Measurements from ENCODE around the gene FGF12.
"Not testable (repeated sequence)": the region's sequence is repeated elsewhere in the genome, so short reads cannot be mapped to it uniquely, and the experiment has no call there.

The FGF12 gene

DNA sequence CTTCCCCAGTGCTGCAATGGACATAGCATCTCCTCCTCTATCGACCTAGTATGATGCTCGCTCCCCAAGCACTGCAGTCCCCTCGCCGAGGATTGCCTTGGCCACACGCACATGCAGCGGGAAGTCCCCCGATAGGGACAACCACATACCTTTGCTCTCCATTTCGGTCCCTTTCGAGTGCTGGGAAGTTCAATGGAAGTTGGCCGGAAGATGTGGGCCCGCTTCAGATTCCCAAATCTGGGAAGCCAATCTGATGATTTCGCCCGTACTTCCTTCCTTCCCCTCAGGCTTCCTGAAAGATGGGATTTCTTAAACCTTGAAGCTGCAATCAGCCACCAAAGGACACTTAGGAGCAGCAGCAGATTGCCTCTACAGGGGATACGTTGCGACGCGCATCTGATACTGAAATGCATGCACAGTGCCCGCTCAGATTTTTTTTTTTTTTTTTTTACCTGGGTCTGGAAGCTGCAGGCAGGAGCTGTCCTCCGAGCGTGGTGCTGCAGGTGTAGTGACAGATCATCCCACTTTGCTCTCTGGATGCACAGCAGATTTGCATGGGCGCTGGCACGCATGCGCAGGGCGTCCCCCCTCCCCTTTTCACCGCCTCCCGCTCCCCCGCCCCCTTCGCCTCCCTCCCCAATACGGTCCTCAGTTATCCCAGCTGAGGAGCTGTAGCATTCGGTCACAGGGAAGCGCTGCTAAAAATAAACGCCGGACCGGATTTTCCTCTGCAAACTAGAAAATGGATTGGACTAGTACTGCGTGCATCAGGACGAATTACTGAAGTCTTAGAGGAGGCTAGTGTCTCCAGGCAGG is at the start of gene FGF12:
TSS of gene FGF12 (minus strand) at position 510 of the 816 bp plus-strand sequence.
- no peak for DNase-seq (ENCODE audit: low read depth, low spot score)

DNA sequence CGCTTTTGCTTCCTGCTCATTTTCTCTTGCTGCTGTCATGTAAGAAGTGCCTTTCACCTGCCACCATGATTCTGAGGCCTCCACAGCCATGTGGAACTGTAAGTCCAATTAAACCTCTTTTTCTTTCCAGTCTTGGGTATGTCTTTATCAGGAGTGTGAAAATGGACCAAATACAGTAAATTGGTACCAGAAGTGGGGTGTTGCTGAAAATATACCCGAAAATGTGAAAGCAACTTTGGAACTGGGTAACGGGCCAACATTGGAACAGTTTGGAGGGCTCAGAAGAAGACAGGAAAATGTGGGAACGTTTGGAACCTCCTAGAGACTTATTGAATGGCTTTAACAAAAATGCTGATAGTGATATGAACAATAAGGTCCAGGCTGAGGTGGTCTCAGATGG is 47.0 kb upstream of the FGF12 start:
- DNase-seq (ENCODE audit: low read depth, low spot score): not testable (repeated sequence)

DNA sequence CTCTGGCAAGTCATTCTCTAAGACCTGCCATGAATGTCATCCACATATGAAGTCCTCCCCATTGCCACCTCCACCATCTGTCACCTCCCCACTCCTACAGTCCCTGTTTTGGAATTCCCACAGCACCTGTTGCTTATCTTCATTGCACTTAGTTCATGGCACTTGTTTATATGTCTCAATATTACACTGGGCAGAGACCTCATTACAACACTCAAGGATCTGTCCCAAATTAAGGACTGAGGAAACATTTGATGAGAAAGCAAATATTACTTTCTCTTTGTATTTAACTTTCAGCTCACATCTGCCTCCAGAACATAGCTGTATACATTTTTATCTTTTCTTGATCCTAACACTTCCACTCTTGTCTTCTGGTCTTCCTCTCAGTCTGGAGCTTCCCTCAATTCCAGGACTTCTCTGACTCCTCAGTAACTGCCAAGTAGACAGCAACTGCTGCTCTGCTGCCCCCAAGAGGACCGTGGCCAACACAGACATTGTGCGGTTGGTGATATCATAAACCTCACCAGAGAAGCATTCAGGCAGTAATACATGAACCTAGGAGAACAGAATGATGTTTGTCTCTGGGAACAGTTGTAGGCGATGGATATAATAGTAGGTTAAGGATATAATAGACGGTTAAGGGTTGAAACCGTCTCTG is 45.0 kb upstream of the FGF12 start:
- DNase-seq (ENCODE audit: low read depth, low spot score): no peak

DNA sequence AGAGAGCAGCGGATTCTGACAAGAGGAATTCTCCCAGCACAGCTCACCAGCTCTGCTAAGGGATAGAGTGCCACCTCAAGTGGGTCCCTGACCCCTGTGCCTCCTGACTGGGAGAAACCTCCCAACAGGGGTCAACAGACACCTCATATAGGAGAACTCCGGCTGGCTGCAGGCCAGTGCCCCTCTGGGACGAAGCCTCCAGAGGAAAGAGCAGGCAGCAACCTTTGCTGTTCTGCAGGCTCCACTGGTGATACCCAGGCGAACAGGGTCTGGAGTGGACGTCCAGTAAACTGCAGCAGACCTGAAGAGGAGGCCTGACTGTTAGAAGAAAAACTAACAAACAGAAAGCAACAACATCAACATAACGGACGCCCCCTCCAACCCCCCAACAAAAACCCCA is 31.3 kb upstream of the FGF12 start:
- no peak for DNase-seq (ENCODE audit: low read depth, low spot score)

DNA sequence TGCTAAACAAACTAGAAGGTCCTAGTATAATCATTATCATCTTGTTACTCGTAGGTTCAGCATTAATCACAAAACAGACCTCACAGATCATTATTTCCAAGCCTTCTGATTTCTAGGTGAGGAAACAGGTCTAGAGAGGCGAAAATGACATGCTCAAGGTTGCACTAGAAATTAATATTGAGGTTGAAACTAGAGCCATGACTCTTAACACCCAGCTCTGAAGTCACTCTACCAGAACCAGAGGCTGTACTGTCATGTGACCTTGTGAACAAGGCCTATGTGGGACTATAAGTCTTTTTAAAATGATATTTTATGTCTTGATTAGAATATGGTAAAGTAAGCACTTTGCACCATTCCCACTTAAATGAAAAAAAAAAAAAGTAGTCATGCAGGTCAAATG is 23.8 kb upstream of the FGF12 start:
- no peak for DNase-seq (ENCODE audit: low read depth, low spot score)

DNA sequence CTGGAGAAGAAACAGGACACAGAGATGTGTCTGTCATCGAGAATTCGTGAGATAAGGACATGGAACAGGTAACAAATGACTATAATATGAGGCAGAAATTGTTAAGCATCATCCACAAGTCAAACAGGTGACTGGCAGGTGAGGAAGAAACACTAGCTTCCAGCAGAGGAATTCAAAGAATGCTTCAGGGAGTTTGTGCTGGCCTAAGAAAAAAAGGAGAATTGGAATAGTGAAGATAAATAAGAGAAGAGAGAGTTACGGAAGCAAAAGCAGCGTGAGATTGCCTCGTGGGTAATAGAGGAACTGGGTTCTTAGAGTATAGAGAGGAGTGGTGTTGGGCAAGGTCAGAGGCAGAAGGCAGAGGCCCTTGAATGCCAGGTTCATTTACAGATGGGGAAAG is 22.9 kb upstream of the FGF12 start:
- no peak for DNase-seq (ENCODE audit: low read depth, low spot score)

DNA sequence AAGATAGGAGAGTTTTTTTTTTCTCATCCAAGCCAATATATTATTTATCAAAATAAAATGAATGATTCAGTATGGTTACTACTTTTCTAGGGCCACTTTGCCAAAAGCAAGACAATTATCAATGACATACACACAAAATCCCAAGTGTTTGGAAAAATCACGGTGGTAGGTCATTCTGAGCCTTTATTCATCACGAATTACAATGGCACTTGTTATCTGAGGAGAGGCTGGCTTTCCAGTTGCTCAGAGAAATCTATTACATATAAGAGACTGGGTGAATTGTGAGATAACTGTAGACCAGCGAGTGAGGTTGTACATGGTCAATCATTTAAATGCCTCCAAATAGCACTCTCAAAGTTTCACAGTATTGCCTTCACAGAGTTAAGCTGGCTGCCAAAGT is 20.4 kb upstream of the FGF12 start:
- no peak for DNase-seq (ENCODE audit: low read depth, low spot score)

DNA sequence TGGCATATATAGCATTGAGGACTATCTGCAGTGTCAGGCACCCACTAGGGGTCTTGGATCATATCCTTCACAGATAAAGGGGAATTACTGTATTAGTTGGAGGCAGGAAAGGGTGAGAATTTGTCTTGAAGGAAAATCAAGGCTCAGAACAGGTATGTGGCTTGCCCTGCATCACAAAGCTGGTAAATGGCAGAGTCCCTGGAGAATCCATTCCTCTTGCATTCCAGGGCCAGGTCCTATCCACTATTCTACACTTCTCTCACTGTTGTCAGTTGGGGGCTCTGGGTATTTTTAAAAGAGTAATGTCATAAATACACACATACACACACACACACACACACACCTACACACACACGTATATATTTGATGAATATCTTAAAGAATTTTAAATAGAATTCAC is 19.8 kb upstream of the FGF12 start:
- DNase-seq (ENCODE audit: low read depth, low spot score): no peak

DNA sequence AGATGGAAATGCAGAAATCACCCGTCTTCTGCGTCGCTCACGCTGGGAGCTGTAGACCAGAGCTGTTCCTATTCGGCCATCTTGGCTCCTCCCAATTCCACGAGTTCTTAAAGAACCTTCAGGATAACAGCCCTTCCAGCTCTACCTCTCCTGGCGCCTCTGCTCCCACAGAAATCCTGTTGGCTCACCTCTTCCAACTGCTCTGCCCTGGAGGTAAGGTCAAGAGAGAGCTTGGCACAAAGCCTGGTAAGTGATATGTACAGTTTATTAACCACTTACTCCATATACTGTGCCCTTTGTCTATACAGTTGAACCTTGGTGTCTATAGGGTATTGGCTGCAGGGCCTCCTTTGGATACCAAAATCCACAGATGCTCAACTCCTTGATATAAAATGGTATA is 17.8 kb upstream of the FGF12 start:
- no peak for DNase-seq (ENCODE audit: low read depth, low spot score)

DNA sequence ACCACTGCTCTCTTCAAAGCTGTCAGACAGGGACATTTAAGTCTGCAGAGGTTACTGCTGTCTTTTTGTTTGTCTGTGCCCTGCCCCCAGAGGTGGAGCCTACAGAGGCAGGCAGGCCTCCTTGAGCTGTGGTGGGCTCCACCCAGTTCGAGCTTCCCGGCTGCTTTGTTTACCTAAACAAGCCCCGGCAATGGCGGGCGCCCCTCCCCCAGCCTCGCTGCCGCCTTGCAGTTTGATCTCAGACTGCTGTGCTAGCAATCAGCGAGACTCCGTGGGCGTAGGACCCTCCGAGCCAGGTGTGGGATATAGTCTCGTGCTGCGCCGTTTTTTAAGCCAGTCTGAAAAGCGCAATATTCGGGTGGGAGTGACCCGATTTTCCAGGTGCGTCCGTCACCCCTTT is 17.3 kb upstream of the FGF12 start:
- DNase-seq (ENCODE audit: low read depth, low spot score): not testable (repeated sequence)

DNA sequence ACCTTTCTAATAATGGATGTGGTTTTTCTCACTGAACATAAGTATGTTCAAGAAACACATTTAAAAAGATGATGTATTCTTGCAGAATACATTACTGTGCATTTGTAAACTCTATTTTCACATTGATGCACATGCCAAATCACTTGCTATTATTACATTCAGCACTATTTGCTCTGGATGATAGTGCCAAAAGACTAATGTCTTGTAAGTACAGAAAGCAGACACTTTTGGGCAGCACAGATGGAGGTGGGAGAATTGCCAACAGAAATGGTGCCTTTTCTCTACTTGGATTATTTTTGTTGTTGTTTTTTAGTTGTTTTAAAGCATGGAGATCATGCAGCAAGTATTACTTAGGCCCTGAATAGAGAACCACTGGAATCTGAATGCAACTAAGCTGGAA is 10.2 kb upstream of the FGF12 start:
- DNase-seq (ENCODE audit: low read depth, low spot score): no peak

DNA sequence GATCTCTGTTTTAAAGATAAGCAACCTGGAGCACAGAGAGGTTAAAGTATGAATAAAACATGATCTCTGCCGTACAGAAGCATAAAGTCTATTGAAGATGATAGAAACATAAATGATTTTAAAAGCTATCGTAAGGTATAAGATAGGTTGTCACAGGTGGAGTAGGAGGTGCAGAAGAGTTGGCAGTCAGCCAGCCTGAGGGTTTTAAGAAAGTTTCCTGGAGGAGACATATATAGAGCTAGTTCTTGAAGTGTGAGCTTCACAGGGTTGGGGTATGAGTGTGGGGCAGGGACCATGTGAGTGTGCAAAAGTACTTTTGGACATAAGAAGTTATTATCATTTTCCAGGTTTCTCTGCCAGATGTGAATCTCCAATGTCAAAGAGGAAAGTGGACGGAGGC is 3.9 kb upstream of the FGF12 start:
- no peak for DNase-seq (ENCODE audit: low read depth, low spot score)

DNA sequence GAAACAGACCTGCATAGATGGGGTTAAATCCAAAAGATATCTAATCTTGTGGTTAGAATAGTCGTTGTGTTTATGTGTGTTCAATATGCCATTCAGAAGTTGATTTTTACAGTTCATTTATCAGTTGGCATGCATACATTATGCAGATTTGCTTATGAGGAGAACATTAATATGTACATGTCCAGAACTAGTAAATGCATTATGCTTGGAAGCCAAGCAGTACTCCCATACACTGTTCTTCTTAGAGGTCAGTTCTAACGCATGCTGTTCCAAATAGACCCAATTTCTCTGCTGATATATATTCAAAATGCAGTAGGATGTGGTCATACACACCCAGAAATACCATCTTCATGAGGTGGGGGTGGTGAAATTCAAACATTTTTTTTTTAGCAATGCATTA is 956 bp downstream of the FGF12 start:
- no peak for DNase-seq (ENCODE audit: low read depth, low spot score)

DNA sequence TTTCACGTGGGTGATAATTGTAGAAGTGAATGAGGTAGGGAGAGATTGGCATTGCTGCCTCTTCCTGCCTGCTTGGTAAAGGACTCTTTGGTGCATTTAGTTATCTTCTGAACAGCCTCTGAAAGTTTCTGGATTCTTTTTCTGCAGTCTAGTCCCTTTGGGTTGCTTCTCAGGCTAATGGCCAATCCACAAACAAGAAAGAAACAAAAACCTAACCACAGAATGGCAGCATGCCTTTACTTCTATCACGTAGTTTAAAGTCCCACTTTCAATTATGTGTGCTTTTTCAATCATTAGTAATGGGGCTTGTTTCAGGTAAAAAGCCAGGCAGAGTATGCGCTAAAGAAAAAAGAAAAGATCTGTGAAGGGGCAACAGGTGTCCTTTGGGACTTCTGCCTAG is 7.4 kb downstream of the FGF12 start:
- DNase-seq (ENCODE audit: low read depth, low spot score): no peak

DNA sequence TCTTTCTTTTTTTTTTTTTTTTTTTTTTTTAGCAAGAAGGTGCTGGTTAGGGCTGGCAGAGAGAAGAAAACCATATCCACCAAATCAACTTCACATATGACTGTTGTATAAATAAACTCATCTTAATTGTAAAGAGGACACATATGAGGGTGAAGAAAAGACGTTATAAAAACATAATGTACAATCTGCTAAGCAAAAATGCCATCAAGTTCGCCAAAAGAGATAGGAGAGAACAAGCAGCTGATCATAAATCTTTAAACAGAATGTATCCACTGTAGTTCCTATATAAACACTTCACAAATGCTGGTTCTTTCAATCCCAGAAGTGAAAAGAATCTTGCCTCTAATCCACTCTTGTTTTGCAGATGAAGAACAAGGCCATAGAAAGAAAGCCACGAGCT is 9.2 kb downstream of the FGF12 start:
- no peak for DNase-seq (ENCODE audit: low read depth, low spot score)

DNA sequence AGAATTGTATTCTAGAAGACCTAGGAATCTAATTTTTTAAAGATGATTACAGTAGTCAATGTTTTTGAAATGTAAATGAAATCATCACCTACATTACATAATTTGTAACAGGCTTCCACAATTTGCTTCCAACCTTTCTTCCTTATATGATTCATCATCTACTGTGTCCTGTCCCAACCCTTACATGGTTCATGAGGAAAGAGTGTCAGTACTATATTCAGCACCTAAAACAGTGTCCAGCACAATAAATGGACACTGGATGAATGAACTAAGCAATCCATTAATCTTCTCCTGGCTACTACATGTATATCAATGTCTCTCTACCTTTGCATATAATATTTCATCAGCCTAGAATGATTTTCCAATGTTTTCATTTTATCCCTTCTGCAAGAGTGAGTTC is 12.2 kb downstream of the FGF12 start:
- DNase-seq (ENCODE audit: low read depth, low spot score): no peak

DNA sequence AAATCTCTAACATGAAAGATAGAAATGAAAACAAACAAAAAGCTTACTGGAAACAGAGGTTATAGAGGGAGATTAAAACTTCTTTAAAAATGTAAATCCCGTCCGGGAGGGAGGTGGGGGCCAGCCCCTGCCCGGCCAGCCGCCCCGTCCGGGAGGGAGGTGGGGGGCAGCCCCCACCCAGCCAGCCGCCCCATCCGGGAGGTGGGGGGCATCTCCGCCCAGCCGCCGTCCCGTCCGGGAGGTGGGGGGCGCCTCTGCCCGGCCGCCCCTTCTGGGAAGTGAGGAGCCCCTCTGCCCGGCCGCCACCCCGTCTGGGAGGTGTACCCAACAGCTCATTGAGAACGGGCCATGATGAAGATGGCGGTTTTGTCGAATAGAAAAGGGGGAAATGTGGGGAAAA is 16.2 kb downstream of the FGF12 start:
- DNase-seq (ENCODE audit: low read depth, low spot score): not testable (repeated sequence)

DNA sequence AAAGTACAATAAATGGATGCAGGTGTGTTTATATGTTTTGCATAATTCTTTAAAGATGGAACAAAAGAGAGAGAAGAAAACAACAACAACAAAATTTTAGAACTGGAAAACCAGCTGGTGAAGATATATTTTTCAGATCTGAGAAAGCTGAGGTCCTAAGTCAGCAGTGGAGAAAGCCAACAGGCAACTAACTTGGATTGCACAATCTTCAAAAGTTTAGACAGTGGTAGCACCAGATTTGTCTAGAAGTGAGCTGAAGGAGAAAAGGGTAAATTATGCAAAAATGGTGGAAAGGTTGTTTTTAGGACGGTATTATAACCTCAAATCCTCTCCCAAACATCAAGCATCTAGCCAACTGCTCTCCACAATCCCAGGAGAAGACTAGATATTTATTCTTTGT is 17.0 kb downstream of the FGF12 start:
- DNase-seq (ENCODE audit: low read depth, low spot score): no peak

DNA sequence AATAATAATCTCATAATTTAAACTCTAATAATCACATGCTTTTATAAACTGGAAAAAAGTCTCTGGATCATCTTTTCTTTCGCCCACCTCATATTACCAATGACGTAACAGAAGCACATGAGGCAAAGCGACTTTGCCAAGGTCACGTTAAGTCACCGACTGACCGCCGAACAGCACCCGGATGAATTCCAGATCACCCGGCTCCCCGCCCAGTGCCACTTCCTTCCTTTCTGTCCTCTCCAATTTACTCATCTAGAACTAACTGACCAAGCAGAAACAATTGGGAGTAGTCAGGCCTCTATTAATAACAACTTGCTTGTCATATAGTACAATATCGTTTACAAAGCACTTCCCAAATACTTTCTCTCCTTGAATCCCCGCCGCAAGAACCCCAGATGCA is 21.1 kb downstream of the FGF12 start:
- no peak for DNase-seq (ENCODE audit: low read depth, low spot score)

DNA sequence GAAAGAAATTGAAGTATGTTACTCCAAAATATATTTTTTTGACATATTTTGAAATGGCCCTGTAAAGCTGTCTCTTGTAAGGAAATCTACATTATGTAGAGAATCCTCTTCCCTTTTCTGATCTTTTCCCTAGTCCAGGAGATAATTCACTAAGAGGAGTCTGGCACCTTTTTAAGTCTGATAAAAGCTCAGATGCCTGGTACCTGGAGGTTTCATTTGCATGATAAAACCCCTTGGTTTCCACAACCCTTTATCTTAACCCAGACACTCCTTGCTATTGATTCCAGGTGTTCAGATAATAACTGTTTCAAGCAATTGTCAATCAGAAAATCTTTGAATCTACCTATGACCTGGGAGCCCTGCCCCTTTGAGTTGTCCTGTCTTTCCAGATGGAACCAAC is 26.5 kb downstream of the FGF12 start:
- no peak for DNase-seq (ENCODE audit: low read depth, low spot score)

DNA sequence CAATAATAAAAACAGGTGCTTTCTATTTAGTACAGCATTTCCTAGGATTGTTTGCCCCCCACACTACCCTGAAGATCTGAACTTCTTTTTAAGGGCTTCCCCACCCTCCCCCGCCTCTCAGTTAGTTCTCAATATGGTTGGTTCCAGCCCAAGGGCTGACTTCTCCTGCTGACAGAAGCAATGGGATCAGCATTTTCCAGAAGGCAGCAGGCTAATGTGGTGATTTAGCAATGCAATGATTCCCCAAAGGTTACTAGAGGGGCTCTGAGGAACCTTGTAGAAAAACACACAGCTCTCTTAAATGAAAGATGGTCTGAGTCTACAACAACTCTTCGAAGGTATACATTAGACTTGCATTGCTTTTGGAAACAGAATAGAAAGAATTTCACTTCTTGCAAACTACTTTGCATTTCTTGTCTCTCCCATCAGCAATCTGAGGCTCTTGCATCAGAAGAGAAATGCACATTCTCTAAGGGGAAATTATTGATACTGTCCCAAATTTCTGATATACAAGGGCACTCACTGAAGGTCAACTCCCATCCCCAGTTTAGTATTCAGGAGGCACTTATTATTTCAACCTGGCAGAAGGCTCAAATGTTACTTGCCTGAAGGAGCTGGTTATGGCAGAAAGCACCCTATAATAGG is 30.3 kb downstream of the FGF12 start:
- no peak for DNase-seq (ENCODE audit: low read depth, low spot score)

DNA sequence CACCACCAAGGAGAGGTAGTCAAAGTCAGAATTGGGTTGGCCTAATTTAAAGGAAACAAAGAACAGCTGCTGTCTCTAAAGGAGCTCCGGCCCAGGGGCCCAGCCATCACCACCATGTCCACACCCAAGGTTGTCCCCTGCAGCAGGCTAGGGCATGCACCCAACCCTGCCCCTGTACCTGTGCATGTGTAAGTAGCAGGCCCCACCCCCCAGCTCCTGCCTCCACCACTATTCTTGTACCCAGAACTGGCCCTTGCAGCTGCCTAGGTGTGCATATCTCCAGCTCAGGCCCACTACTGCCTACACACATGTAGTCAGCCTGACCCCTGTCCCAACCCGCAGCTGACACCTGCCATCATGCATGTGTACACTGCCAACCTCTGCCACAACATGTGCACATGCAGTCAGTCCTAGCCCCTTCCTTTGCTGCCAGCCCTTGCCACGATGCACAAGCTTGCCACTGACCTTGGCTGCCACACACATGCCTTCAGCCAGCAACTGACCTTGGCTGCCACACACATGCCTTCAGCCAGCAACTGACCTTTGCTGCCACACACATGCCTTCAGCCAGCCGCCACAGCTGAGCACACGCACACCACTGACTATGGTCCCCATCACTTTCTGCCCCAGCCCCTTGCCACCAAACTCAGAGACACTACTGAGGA is 39.7 kb downstream of the FGF12 start:
- DNase-seq (ENCODE audit: low read depth, low spot score): no peak
